Measurements from ENCODE around the gene PCOLCE2. TPM values are rescaled to one million over a fixed set of nuclear protein-coding genes. Genes with fewer than 3 reads are reported as not detected.

The PCOLCE2 gene
- total and polyA plus RNA-seq, 2 of the 8 experiments (the other 6 are each of a cell fraction or from before 2014, with no cell fraction given): 11.1 to 12.6 TPM

DNA sequence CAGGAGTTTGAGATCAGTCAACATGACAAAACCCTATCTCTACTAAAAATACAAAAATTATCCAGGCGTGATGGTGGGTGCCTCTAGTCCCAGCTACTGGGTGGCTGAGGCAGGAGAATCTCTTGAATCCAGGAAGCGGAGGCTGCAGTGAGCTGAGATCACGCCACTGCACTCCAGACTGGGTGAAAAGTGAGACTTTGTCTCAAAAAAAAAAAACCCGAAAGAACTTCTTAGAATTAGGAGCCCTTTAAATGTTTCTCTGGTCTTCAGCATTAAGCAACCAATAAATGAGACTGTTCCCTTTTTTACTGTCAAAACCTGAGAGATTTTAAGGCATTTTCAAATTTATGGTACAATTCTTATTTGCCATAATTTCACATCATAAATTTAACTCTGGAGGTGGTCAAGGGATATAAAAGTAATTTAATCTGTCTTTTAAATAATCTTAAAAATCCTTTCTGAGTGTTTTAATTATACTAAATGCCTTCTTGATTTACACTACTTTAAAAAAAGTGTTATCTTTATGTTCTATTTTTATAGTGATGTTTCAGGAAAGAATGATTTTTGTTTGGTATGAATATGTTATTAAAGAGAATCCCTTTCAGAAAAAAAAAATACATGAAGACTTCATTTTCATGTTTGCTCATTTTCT, 10.1 kb downstream of the PCOLCE2 start:
- H3K79me2 ChIP-seq (ENCODE audit: control insufficient read depth in 1 of 2, insufficient read depth in 2 of 2, low read length in 2 of 2): no peaks in the 10 kb centered on the region
- no peak overlapping the region for H2AFZ ChIP-seq (ENCODE audit: low read length)
- no peak overlapping the region for H2BK5ac ChIP-seq (ENCODE audit: low read depth, low read length)
- no peaks in the 10 kb centered on the region; the same call in 1 of the 2 replicates for H3K79me1 ChIP-seq (ENCODE audit: low read depth, low read length)
- H2BK20ac ChIP-seq (ENCODE audit: low read length): no peak overlapping the region
- H3K36me3 ChIP-seq (ENCODE audit: control insufficient read depth in 2 of 4, insufficient read depth in 4 of 4, low read length in 3 of 4): no peaks in the 10 kb centered on the region
- WGBS, 2 experiments (ENCODE audit: extremely low coverage in 1 of 2, insufficient coverage in 1 of 2, insufficient read length in 1 of 2, insufficient replicate concordance in 2 of 2, low coverage in 1 of 2, low lambda C conversion rate in 2 of 2, missing lambda C conversion rate in 1 of 2): 88% methylated on average over 4 of the region's 4 CpGs; no CpG with 5 or more reads in 1 of the 2 experiments
- no peak overlapping the region for H4K91ac ChIP-seq (replicated peaks; ENCODE audit: insufficient read length, low read length)
- H3K27me3 ChIP-seq (replicated peaks in 1 of 4; ENCODE audit: control insufficient read depth in 3 of 4, extremely low read depth in 1 of 4, insufficient read depth in 3 of 4, low read length in 3 of 4): no peaks in the 10 kb centered on the region
- no peak overlapping the region for H4K5ac ChIP-seq (ENCODE audit: insufficient read length, low read depth, low read length)
- H2BK120ac ChIP-seq (replicated peaks; ENCODE audit: low read depth, low read length): no peak overlapping the region
- no peak overlapping the region for H3K23ac ChIP-seq (ENCODE audit: insufficient read length)
- no peak overlapping the region for H3K4me3 ChIP-seq (ENCODE audit: extremely low read depth in 1 of 4, insufficient read depth in 2 of 4, low read depth in 3 of 4, low read length in 4 of 4)
- H2BK12ac ChIP-seq (ENCODE audit: low read depth, low read length): no peak overlapping the region
- no peak overlapping the region for H3K18ac ChIP-seq (ENCODE audit: extremely low read depth, low read length)
- no peak overlapping the region for H3K14ac ChIP-seq (ENCODE audit: insufficient read length)
- no peak overlapping the region for H3K56ac ChIP-seq (replicated peaks; ENCODE audit: insufficient read length, low read depth, low read length)
- DNase-seq (ENCODE audit: low read depth in 1 of 2, low spot score in 2 of 2) (no peak), FAIRE-seq (no peak)
- POLR2A ChIA-PET (ENCODE audit: partially characterized antibody): interaction anchor here (1.0 to 1.5 kb wide), 3 partner anchors 12 to 123 kb away, joined by 3 to 4 read pairs (median 4); partner anchors contain the start of gene U2SURP
- H4K8ac ChIP-seq (ENCODE audit: extremely low read depth, insufficient read depth, low read length): no peak overlapping the region
- no peak overlapping the region for H2BK15ac ChIP-seq (ENCODE audit: low read length)
- no peak overlapping the region for H2AK5ac ChIP-seq (ENCODE audit: low read depth, low read length)
- no peaks in the 10 kb centered on the region for H3K4me1 ChIP-seq (replicated peaks in 1 of 4; ENCODE audit: control insufficient read depth in 3 of 4, insufficient read depth in 4 of 4, low read length in 3 of 4)
- H4K20me1 ChIP-seq (replicated peaks in 1 of 2; ENCODE audit: control insufficient read depth in 1 of 2, insufficient read depth in 2 of 2, low read length in 2 of 2): no peaks in the 10 kb centered on the region
- H3K27ac ChIP-seq (ENCODE audit: low read depth, low read length): no peak overlapping the region
- CTCF ChIA-PET (ENCODE audit: partially characterized antibody): interaction anchor here (1.5 to 2.5 kb wide), 2 partner anchors 11 to 22 kb away, joined by 4 to 9 read pairs; no protein-coding TSS in a partner anchor
- no peak overlapping the region for H3K4me2 ChIP-seq (ENCODE audit: insufficient read depth in 1 of 2, low read depth in 2 of 2, low read length in 2 of 2)
- no peaks in the 10 kb centered on the region for H3K9me3 ChIP-seq (ENCODE audit: insufficient read depth in 2 of 2, low read depth in 1 of 2, low read length in 1 of 2)
- H3K23me2 ChIP-seq (ENCODE audit: low read depth, low read length): no peaks in the 10 kb centered on the region; the same call in 1 of the 2 replicates
- no peak overlapping the region for H3K9ac ChIP-seq (replicated peaks in 1 of 4; ENCODE audit: extremely low read depth in 1 of 4, low read depth in 3 of 4, low read length in 3 of 4)
- H3K4ac ChIP-seq (replicated peaks; ENCODE audit: insufficient read length, low read depth, low read length): no peak overlapping the region
- no peak for TF ChIP-seq KDM5A (IDR thresholded peaks at IDR 0.05; ENCODE audit: low read length)
- no peak for TF ChIP-seq CHD2 (IDR thresholded peaks at IDR 0.05; ENCODE audit: low read length)
- no peak for TF ChIP-seq FOSL1 (IDR thresholded peaks at IDR 0.05; ENCODE audit: insufficient read depth, low read depth, low read length)
- TF ChIP-seq TCF12 (IDR thresholded peaks at IDR 0.05; ENCODE audit: low read depth, low read length): no peak
- no peak for TF ChIP-seq RNF2 (IDR thresholded peaks at IDR 0.05; ENCODE audit: borderline replicate concordance, low read depth, low read length, missing control alignments, poor library complexity, severe bottlenecking)
- TF ChIP-seq, protein P1, sequence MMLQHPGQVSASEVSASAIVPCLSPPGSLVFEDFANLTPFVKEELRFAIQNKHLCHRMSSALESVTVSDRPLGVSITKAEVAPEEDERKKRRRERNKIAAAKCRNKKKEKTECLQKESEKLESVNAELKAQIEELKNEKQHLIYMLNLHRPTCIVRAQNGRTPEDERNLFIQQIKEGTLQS (IDR thresholded peaks at IDR 0.05; ENCODE audit: insufficient read depth, low read depth, low read length): no peak
- no peak for TF ChIP-seq RFX5 (IDR thresholded peaks at IDR 0.05; ENCODE audit: borderline replicate concordance, low read depth, low read length)
- TF ChIP-seq KDM1A (IDR thresholded peaks at IDR 0.05; ENCODE audit: borderline replicate concordance, low read length): no peak
- TF ChIP-seq CHD1 (IDR thresholded peaks at IDR 0.05; ENCODE audit: low read depth, low read length): no peak
- TF ChIP-seq SIX5 (IDR thresholded peaks at IDR 0.05; ENCODE audit: low read depth, low read length): no peak
- TF ChIP-seq BCL11A (IDR thresholded peaks at IDR 0.05; ENCODE audit: low read depth in 2 of 2, low read length in 2 of 2): no peak
- no peak for TF ChIP-seq SIRT6 (IDR thresholded peaks at IDR 0.05; ENCODE audit: low read length)
- no peak for TF ChIP-seq TEAD4 (IDR thresholded peaks at IDR 0.05; ENCODE audit: low read depth, low read length)

Measured in H1 (cell line).